ENCODE measurements around the gene SPINK4.

Gene SPINK4

GRCh38 chr9:33236571-33236970 lies 3.4 kb upstream of the SPINK4 start:
- Histone ChIP-seq H2AFZ (no peak overlapping the region), H3K9ac (no peak overlapping the region), H3K4me2 (ENCODE audit: low read length) (no peak overlapping the region), H3K4me1 (peaks cover 18% of the 10 kb centered on the region), H3K27ac (no peak overlapping the region), H3K9me3 (ENCODE audit: control insufficient read depth, low read length) (no peaks in the 10 kb centered on the region), H3K27me3 (ENCODE audit: control insufficient read depth, insufficient read depth, low read length) (no peaks in the 10 kb centered on the region), H3K79me2 (no peaks in the 10 kb centered on the region), H3K36me3 (ENCODE audit: control insufficient read depth, insufficient read depth, low read length) (no peaks in the 10 kb centered on the region), H3K4me3 (ENCODE audit: low read depth, low read length) (no peak overlapping the region)
- TF ChIP-seq CTCF (IDR thresholded peaks at IDR 0.05): no peak

- peak overlapping the region; percentile 77 for H3K27ac ChIP-seq
- peaks cover 9% of the 10 kb centered on the region for H3K4me1 ChIP-seq
- H3K4me3 ChIP-seq (ENCODE audit: low read depth, low read length): no peak overlapping the region
- no peaks in the 10 kb centered on the region for H3K79me2 ChIP-seq
- TF ChIP-seq CTCF (IDR thresholded peaks at IDR 0.05): no peak
- H3K4me2 ChIP-seq (ENCODE audit: low read length): no peak overlapping the region
- no peaks in the 10 kb centered on the region for H3K9me3 ChIP-seq (ENCODE audit: control insufficient read depth, low read length)
- H3K27me3 ChIP-seq (ENCODE audit: control insufficient read depth, insufficient read depth, low read length): no peaks in the 10 kb centered on the region
- H2AFZ ChIP-seq: no peak overlapping the region
- no peaks in the 10 kb centered on the region for H3K36me3 ChIP-seq (ENCODE audit: control insufficient read depth, insufficient read depth, low read length)
- no peak overlapping the region for H3K9ac ChIP-seq
Observed at GRCh38 chr9:33241298-33241697, 1.3 kb downstream of the SPINK4 start.

GRCh38 chr9:33242609-33243134 lies 2.7 kb downstream of the SPINK4 start:
- Histone ChIP-seq H2AFZ (no peak overlapping the region), H3K79me2 (no peaks in the 10 kb centered on the region), H3K36me3 (ENCODE audit: control insufficient read depth, insufficient read depth, low read length) (no peaks in the 10 kb centered on the region), H3K27me3 (ENCODE audit: control insufficient read depth, insufficient read depth, low read length) (no peaks in the 10 kb centered on the region), H3K4me1 (peaks cover 9% of the 10 kb centered on the region), H3K9ac (no peak overlapping the region), H3K9me3 (ENCODE audit: control insufficient read depth, low read length) (no peaks in the 10 kb centered on the region), H3K4me2 (ENCODE audit: low read length) (no peak overlapping the region), H3K4me3 (ENCODE audit: low read depth, low read length) (no peak overlapping the region), H3K27ac (no peak overlapping the region)
- no peak for TF ChIP-seq CTCF (IDR thresholded peaks at IDR 0.05)

- peaks cover 8% of the 10 kb centered on the region for H3K4me1 ChIP-seq
- no peaks in the 10 kb centered on the region for H3K36me3 ChIP-seq (ENCODE audit: control insufficient read depth, insufficient read depth, low read length)
- H3K4me2 ChIP-seq (ENCODE audit: low read length): no peak overlapping the region
- no peaks in the 10 kb centered on the region for H3K27me3 ChIP-seq (ENCODE audit: control insufficient read depth, insufficient read depth, low read length)
- no peaks in the 10 kb centered on the region for H3K79me2 ChIP-seq
- no peak overlapping the region for H2AFZ ChIP-seq
- H3K4me3 ChIP-seq (ENCODE audit: low read depth, low read length): no peak overlapping the region
- TF ChIP-seq CTCF (IDR thresholded peaks at IDR 0.05): no peak
- no peaks in the 10 kb centered on the region for H3K9me3 ChIP-seq (ENCODE audit: control insufficient read depth, low read length)
- no peak overlapping the region for H3K9ac ChIP-seq
- no peak overlapping the region for H3K27ac ChIP-seq
Observed at GRCh38 chr9:33244137-33244784, 4.3 kb downstream of the SPINK4 start.

- Histone ChIP-seq H3K36me3 (ENCODE audit: control insufficient read depth, insufficient read depth, low read length) (no peaks in the 10 kb centered on the region), H3K4me2 (ENCODE audit: low read length) (no peak overlapping the region), H3K9me3 (ENCODE audit: control insufficient read depth, low read length) (no peaks in the 10 kb centered on the region), H3K79me2 (no peaks in the 10 kb centered on the region), H3K4me1 (peaks cover 5% of the 10 kb centered on the region), H3K27me3 (ENCODE audit: control insufficient read depth, insufficient read depth, low read length) (no peaks in the 10 kb centered on the region), H3K9ac (no peak overlapping the region), H3K27ac (no peak overlapping the region), H3K4me3 (ENCODE audit: low read depth, low read length) (no peak overlapping the region), H2AFZ (no peak overlapping the region)
- no peak for TF ChIP-seq CTCF (IDR thresholded peaks at IDR 0.05)
Observed at GRCh38 chr9:33245341-33245740, 5.4 kb downstream of the SPINK4 start.

Measured in parathyroid adenoma (tissue), 2 donors.